ENCODE data around the gene TSHB.

GRCh38 chr1:115077286-115077983 lies 47.8 kb downstream of the TSHB start:
- TF ChIP-seq CTCF (IDR thresholded peaks at IDR 0.05) (no peak), POLR2A (IDR thresholded peaks at IDR 0.05) (no peak)

All from vagina (tissue), 2 donors.